ENCODE measurements around the gene SPN. TPM values are rescaled to one million over a fixed set of nuclear protein-coding genes. Genes with fewer than 3 reads are reported as not detected.

The SPN gene
- total and polyA plus RNA-seq, 2 of the 4 experiments (the other 2 are of a cell fraction), result not detected

GRCh38 chr16:29662729-29663015 is 375 bp upstream of the SPN start:
- H3K4me1 ChIP-seq (ENCODE audit: control insufficient read depth, insufficient read depth, low read length), result no peaks in the 10 kb centered on the region; the same call in 1 of the 2 replicates
- no peak overlapping the region for H2BK5ac ChIP-seq (ENCODE audit: low read depth, low read length, poor library complexity, severe bottlenecking)
- H3K14ac ChIP-seq (replicated peaks; ENCODE audit: low read depth, low read length), result no peak overlapping the region
- no peak overlapping the region for H4K91ac ChIP-seq (ENCODE audit: insufficient read depth, low read depth, low read length)
- BruUV-seq (replicated peaks), result no TSS peak
- 0 out of 2 replicates have a peak, but pooled peaks cover under 1% of the 10 kb centered on the region for H3K9me1 ChIP-seq (ENCODE audit: insufficient read depth, low read length)
- no peak overlapping the region for H3K4me2 ChIP-seq (ENCODE audit: low read depth, low read length)
- in situ Hi-C loops (cut with MboI; ENCODE audit: low sequenced_read_pairs) (no loop called here), dilution Hi-C loops (cut with HindIII; ENCODE audit: low sequenced_read_pairs, unreplicated experiment) (no loop called here), intact Hi-C loops (cut with micrococcal nuclease) (no loop called here)
- H3K9ac ChIP-seq (ENCODE audit: low read depth, low read length), result no peak overlapping the region
- H3K9me3 ChIP-seq (ENCODE audit: control insufficient read depth, insufficient read depth, low read length), result no peaks in the 10 kb centered on the region
- H2AK9ac ChIP-seq (replicated peaks; ENCODE audit: low read depth, low read length, poor library complexity), result no peak overlapping the region
- no peak overlapping the region for H3K18ac ChIP-seq (ENCODE audit: low read depth, low read length)
- H3K36me3 ChIP-seq (ENCODE audit: control insufficient read depth, insufficient read depth, low read length), result no peaks in the 10 kb centered on the region
- H2AFZ ChIP-seq (replicated peaks; ENCODE audit: low read length, poor library complexity), result no peak overlapping the region
- TF ChIP-seq MXI1 (IDR thresholded peaks at IDR 0.05; ENCODE audit: borderline replicate concordance, low read depth, low read length) (no peak), NFE2L2 (IDR thresholded peaks at IDR 0.05; ENCODE audit: low read depth, low read length) (no peak), SMC3 (IDR thresholded peaks at IDR 0.05; ENCODE audit: low read depth, low read length) (no peak), RCOR1 (IDR thresholded peaks at IDR 0.05; ENCODE audit: insufficient replicate concordance, low read length) (no peak), POLR2A (IDR thresholded peaks at IDR 0.05; ENCODE audit: low read depth, low read length) (no peak), CHD1 (IDR thresholded peaks at IDR 0.05; ENCODE audit: low read depth, low read length) (no peak), MAZ (IDR thresholded peaks at IDR 0.05; ENCODE audit: borderline replicate concordance, low read depth, low read length) (no peak), FOS (IDR thresholded peaks at IDR 0.05; ENCODE audit: low read depth, low read length) (no peak), CTCF (conservative IDR thresholded peaks at IDR 0.05; ENCODE audit: low read depth, low read length) (no peak), ELK1 (IDR thresholded peaks at IDR 0.05; ENCODE audit: borderline replicate concordance, low read depth, low read length) (no peak), BHLHE40 (IDR thresholded peaks at IDR 0.05; ENCODE audit: low read depth, low read length) (no peak)
- H3K4me3 ChIP-seq (ENCODE audit: insufficient read depth, low read depth, low read length), result no peak overlapping the region
- H2AK5ac ChIP-seq (ENCODE audit: low read depth, low read length), result no peak overlapping the region
- no peak overlapping the region for H3K4ac ChIP-seq (ENCODE audit: low read depth, low read length)
- no peak overlapping the region for H3K23ac ChIP-seq (ENCODE audit: low read depth, low read length)
- no peaks in the 10 kb centered on the region for H4K20me1 ChIP-seq (ENCODE audit: insufficient read depth, low read length)
- ChIA-PET POLR2A (ENCODE audit: unreplicated experiment) (no interaction called here), CTCF (interaction anchor here (0.6 kb wide), 1 partner anchor 15 kb away, joined by 6 read pairs; no protein-coding TSS in a partner anchor)
- H3K27me3 ChIP-seq (ENCODE audit: control insufficient read depth, insufficient read depth, low read length), result peaks cover 12% of the 10 kb centered on the region; the same call in 1 of the 2 replicates
- no peak overlapping the region for H4K5ac ChIP-seq (ENCODE audit: low read depth, low read length)
- DNase-seq, result no peak
- H3K79me1 ChIP-seq (ENCODE audit: low read depth in 1 of 2, low read length in 2 of 2), result no peaks in the 10 kb centered on the region
- WGBS, 2 experiments (ENCODE audit: extremely low coverage in 2 of 2, insufficient read length in 1 of 2), result no CpG with 5 or more reads among the region's 4 CpGs
- no peak overlapping the region for H4K8ac ChIP-seq (ENCODE audit: low read depth in 2 of 2, low read length in 2 of 2)
- H3K56ac ChIP-seq (ENCODE audit: extremely low read depth, insufficient read depth, low read length), result no peak overlapping the region
- no peak for ATAC-seq (ENCODE audit: low read depth)
- H2BK20ac ChIP-seq (ENCODE audit: low read depth, low read length), result no peak overlapping the region
- no peak overlapping the region for H3K27ac ChIP-seq (ENCODE audit: insufficient read depth, low read length)
- H2BK15ac ChIP-seq (ENCODE audit: low read depth, low read length), result no peak overlapping the region
- no peak overlapping the region for H2BK120ac ChIP-seq (ENCODE audit: low read depth, low read length)

Measured in IMR-90 (cell line).